Neutrophil (primary cell): ENCODE data around the gene CD1C.
A peak's percentile ranks its signal among the peaks of the same experiment; 100 is the strongest.

ENCODE experiments used
- H3K27ac ChIP-seq: fragments of 200-600 bp; sonication (generic); 2 replicates; pipeline ENCODE4 v1.5.1; 2016; ENCODE audit warnings: mild to moderate bottlenecking, moderate library complexity
- H3K27me3 ChIP-seq: fragments of 200-600 bp; sonication (generic); 2 replicates; pipeline ENCODE4 v1.6.0; 2016; ENCODE audit warnings: mild to moderate bottlenecking
- H3K36me3 ChIP-seq: fragments of 200-600 bp; sonication (generic); 2 replicates; pipeline ENCODE4 v1.5.1; 2017
- H3K4me1 ChIP-seq, 2 experiments: fragments of 200-600 bp in 1 of 2; sonication (generic) in 1 of 2; 1 replicate in 1 of 2; 2 replicates in 1 of 2; pipeline versions ENCODE4 v1.5.1 to v1.6.1; 2013 to 2016; ENCODE audit warnings: low read depth in 1 of 2, low read length in 1 of 2, mild to moderate bottlenecking in 1 of 2, moderate library complexity in 1 of 2; ENCODE audit not compliant: control insufficient read depth in 1 of 2, insufficient read depth in 1 of 2
- H3K4me3 ChIP-seq, 2 experiments: fragments of 200-600 bp in 1 of 2; sonication (generic) in 1 of 2; 1 replicate in 1 of 2; 2 replicates in 1 of 2; pipeline ENCODE4 v1.5.1; 2013 to 2016; ENCODE audit warnings: low read depth in 1 of 2, low read length in 1 of 2, mild to moderate bottlenecking in 1 of 2, moderate library complexity in 1 of 2
- H3K9me3 ChIP-seq: fragments of 200-600 bp; sonication (generic); 2 replicates; pipeline ENCODE4 v1.5.1; 2016
- TF ChIP-seq, protein P1 (sequence below): fragments of 200-600 bp; sonication (generic); IDR thresholded peaks from 2 replicates; pipeline ENCODE4 v1.5.1; 2016; ENCODE audit warnings: antibody characterized with exemption

CD1C gene

DNA sequence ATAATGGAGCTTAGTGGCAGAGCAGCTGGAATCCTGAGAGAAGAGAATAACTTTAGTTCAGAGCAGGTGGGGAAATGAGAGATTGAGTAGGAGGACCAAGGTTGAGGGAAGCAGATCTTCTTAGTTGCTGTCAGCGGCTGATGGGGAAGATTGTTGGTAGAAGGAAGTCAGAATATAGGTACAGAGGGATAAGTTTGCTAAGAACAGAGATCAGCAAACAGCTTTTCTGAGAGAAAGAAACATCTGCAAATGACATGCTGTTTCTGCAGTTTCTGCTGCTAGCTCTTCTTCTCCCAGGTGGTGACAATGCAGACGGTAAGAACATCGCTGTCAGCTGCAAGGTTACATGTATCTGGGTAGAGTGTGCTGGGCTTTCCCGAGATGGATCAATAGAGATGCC lies at the start of gene CD1C:
Gene CD1C (plus strand): TSS at position 113 of the 400 bp plus-strand sequence. CDS start 142 bp downstream, at position 255.
- no peaks in the 10 kb centered on the region for H3K36me3 ChIP-seq
- H3K27ac ChIP-seq, result no peak within 1 kb of the TSS
- peaks cover 12 to 18% of the 10 kb centered on the region in 2 experiments for H3K4me1 ChIP-seq
- peaks cover 26% of the 10 kb centered on the region for H3K27me3 ChIP-seq
- H3K9me3 ChIP-seq, result no peaks in the 10 kb centered on the region
- H3K4me3 ChIP-seq, result no peak within 1 kb of the TSS
- TF ChIP-seq, protein P1, sequence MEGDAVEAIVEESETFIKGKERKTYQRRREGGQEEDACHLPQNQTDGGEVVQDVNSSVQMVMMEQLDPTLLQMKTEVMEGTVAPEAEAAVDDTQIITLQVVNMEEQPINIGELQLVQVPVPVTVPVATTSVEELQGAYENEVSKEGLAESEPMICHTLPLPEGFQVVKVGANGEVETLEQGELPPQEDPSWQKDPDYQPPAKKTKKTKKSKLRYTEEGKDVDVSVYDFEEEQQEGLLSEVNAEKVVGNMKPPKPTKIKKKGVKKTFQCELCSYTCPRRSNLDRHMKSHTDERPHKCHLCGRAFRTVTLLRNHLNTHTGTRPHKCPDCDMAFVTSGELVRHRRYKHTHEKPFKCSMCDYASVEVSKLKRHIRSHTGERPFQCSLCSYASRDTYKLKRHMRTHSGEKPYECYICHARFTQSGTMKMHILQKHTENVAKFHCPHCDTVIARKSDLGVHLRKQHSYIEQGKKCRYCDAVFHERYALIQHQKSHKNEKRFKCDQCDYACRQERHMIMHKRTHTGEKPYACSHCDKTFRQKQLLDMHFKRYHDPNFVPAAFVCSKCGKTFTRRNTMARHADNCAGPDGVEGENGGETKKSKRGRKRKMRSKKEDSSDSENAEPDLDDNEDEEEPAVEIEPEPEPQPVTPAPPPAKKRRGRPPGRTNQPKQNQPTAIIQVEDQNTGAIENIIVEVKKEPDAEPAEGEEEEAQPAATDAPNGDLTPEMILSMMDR, result no peak

GRCh38 chr1:158246650-158247049 lies 43.1 kb upstream of the CD1C start:
- Histone ChIP-seq H3K27ac (no peak overlapping the region), H3K27me3 (peaks cover 71% of the 10 kb centered on the region), H3K36me3 (no peaks in the 10 kb centered on the region), H3K9me3 (no peaks in the 10 kb centered on the region), H3K4me1 (peaks cover 15 to 19% of the 10 kb centered on the region in 2 experiments), H3K4me3 (no peak overlapping the region)
- TF ChIP-seq, protein P1, result no peak

DNA sequence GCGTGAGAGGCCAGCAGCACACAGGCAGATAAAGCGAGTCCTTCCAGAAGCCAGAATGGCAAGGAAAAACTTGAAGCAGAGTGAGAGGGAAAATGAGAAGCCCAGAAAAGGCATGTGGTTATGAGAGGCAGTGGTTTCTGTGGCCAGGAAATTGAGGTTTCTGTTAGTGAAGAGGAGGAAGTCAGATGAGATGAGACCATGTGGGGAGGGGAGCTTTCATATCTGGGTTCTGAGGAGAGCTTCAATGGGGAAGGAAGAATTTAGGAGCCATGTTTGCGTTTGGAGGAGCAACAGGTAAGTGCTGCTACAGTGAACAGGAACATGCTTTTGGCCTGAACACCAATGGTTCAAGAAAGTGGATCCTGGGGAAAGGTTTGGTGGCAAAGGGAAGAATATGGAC lies 41.6 kb upstream of the CD1C start:
- peak overlapping the region; percentile 47 for H3K27ac ChIP-seq
- H3K36me3 ChIP-seq, result no peaks in the 10 kb centered on the region
- peaks cover 15 to 19% of the 10 kb centered on the region in 2 experiments for H3K4me1 ChIP-seq
- TF ChIP-seq, protein P1, result no peak
- H3K9me3 ChIP-seq, result no peaks in the 10 kb centered on the region
- H3K27me3 ChIP-seq, result peaks cover 80% of the 10 kb centered on the region
- no peak overlapping the region for H3K4me3 ChIP-seq

- no peaks in the 10 kb centered on the region for H3K9me3 ChIP-seq
- peak overlapping the region; percentile 47 for H3K27ac ChIP-seq
- H3K27me3 ChIP-seq, result peaks cover 81% of the 10 kb centered on the region
- TF ChIP-seq, protein P1, result no peak
- no peak overlapping the region for H3K4me3 ChIP-seq
- peaks cover 15 to 19% of the 10 kb centered on the region in 2 experiments for H3K4me1 ChIP-seq
- H3K36me3 ChIP-seq, result no peaks in the 10 kb centered on the region
These were observed 41.0 kb upstream of the CD1C start for GRCh38 chr1:158248771-158249170.

DNA sequence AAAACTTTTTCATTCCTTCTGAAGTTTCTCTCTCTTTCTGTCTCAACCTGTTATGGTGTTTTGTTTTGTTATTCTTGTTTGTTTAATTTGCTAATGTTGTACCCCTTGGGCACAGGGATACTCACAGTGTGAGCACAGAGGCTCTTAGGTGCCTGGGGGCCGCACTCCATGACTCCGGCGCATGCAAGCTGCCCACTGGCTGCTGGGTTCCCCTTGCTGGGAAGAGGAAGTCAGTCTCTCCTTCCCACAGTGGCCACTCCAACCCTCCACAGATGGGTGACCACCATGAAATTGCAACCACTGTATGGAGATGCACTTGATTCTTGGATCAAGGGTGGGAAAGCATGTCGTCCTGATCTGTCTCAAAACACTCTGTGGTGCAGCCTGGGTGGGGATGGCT lies 40.1 kb upstream of the CD1C start:
- peaks cover 80% of the 10 kb centered on the region for H3K27me3 ChIP-seq
- TF ChIP-seq, protein P1, result no peak
- H3K9me3 ChIP-seq, result no peaks in the 10 kb centered on the region
- H3K36me3 ChIP-seq, result no peaks in the 10 kb centered on the region
- H3K4me3 ChIP-seq, result no peak overlapping the region
- H3K27ac ChIP-seq, result no peak overlapping the region
- peaks cover 15 to 19% of the 10 kb centered on the region in 2 experiments for H3K4me1 ChIP-seq

DNA sequence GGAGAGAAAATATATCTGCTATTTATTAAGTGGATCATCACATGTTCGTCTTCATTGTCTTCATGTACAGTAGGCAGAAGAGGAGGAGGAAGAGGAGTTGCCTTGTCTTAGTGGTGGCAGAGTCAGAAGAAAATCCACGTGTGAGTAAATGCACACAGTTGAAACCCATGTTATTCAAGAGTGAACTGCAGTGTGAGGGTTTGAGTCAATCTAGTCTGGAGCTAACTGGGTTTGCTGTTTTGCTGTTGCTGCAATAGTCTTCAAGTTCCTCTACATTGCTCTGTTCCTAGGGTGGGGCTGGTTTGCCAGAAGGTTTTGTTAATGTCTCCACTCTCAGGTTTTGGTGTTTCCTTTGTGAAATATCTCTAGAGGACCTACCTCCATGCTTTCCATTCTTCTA lies 38.6 kb upstream of the CD1C start:
- H3K27me3 ChIP-seq, result peaks cover 80% of the 10 kb centered on the region
- no peaks in the 10 kb centered on the region for H3K36me3 ChIP-seq
- TF ChIP-seq, protein P1, result no peak
- H3K4me1 ChIP-seq, result peaks cover 15 to 19% of the 10 kb centered on the region in 2 experiments
- H3K27ac ChIP-seq, result no peak overlapping the region
- no peak overlapping the region for H3K4me3 ChIP-seq
- no peaks in the 10 kb centered on the region for H3K9me3 ChIP-seq
